ENCODE measurements around the gene PRMT1.

Gene PRMT1

GRCh38 chr19:49681830-49682229 lies 4.8 kb downstream of the PRMT1 start:
- H3K36me3 ChIP-seq (ENCODE audit: insufficient read depth, low read length): peaks cover 63% of the 10 kb centered on the region
- H3K9ac ChIP-seq (ENCODE audit: low read length): no peak overlapping the region
- no peak overlapping the region for H3K4me2 ChIP-seq (ENCODE audit: low read length)
- peaks cover 31% of the 10 kb centered on the region for H3K79me2 ChIP-seq (ENCODE audit: insufficient read depth, low read length)
- H3K9me3 ChIP-seq (ENCODE audit: low read length): no peaks in the 10 kb centered on the region
- peaks cover 30% of the 10 kb centered on the region for H3K4me1 ChIP-seq (ENCODE audit: insufficient read depth, low read length, severe bottlenecking)
- no peaks in the 10 kb centered on the region for H3K9me2 ChIP-seq (ENCODE audit: low read depth, low read length)
- H2AFZ ChIP-seq (ENCODE audit: low read length): no peak overlapping the region
- H3K27ac ChIP-seq (ENCODE audit: low read depth, low read length, poor library complexity, severe bottlenecking): no peak overlapping the region
- no peaks in the 10 kb centered on the region for H4K20me1 ChIP-seq (ENCODE audit: insufficient read depth, low read length)
- no peaks in the 10 kb centered on the region for H3F3A ChIP-seq (ENCODE audit: insufficient read depth, low read length)
- no peak overlapping the region for H3K4me3 ChIP-seq (ENCODE audit: low read depth, low read length, poor library complexity, severe bottlenecking)
- H3K27me3 ChIP-seq (ENCODE audit: insufficient read depth, low read length): no peaks in the 10 kb centered on the region
- TF ChIP-seq EZH2 (IDR thresholded peaks at IDR 0.05; ENCODE audit: borderline replicate concordance, low read length) (no peak), CTCF (IDR thresholded peaks at IDR 0.05; ENCODE audit: low read length) (no peak)

DNA sequence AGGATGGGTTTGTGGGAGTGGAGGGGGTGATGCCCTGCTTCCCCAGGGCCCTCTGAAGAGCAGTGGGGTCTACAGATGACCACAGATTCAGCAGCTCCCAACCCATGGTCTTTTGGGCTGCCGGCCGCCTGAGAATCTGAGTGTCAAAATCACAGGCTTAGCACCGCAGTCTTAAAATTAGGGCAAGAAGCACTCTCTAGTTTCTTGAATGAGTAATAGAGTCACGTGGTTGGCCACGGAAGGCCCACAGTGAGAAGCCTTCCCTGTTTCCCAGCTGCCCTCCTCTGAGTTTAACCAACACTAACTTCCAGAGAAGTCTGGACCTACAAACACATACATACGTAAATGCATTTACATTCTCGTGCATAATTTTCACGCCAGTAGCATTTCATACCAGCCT lies 5.2 kb downstream of the PRMT1 start:
- H3K4me2 ChIP-seq (ENCODE audit: low read length): no peak overlapping the region
- H3K27ac ChIP-seq (ENCODE audit: low read depth, low read length, poor library complexity, severe bottlenecking): no peak overlapping the region
- TF ChIP-seq CTCF (IDR thresholded peaks at IDR 0.05; ENCODE audit: low read length): no peak
- TF ChIP-seq EZH2 (IDR thresholded peaks at IDR 0.05; ENCODE audit: borderline replicate concordance, low read length): no peak
- H3F3A ChIP-seq (ENCODE audit: insufficient read depth, low read length): no peaks in the 10 kb centered on the region
- no peaks in the 10 kb centered on the region for H3K27me3 ChIP-seq (ENCODE audit: insufficient read depth, low read length)
- H3K9me2 ChIP-seq (ENCODE audit: low read depth, low read length): no peaks in the 10 kb centered on the region
- peaks cover 68% of the 10 kb centered on the region for H3K36me3 ChIP-seq (ENCODE audit: insufficient read depth, low read length)
- H3K4me1 ChIP-seq (ENCODE audit: insufficient read depth, low read length, severe bottlenecking): peaks cover 30% of the 10 kb centered on the region
- no peak overlapping the region for H3K4me3 ChIP-seq (ENCODE audit: low read depth, low read length, poor library complexity, severe bottlenecking)
- no peak overlapping the region for H3K9ac ChIP-seq (ENCODE audit: low read length)
- H3K9me3 ChIP-seq (ENCODE audit: low read length): no peaks in the 10 kb centered on the region
- H3K79me2 ChIP-seq (ENCODE audit: insufficient read depth, low read length): peaks cover 31% of the 10 kb centered on the region
- no peaks in the 10 kb centered on the region for H4K20me1 ChIP-seq (ENCODE audit: insufficient read depth, low read length)
- no peak overlapping the region for H2AFZ ChIP-seq (ENCODE audit: low read length)

DNA sequence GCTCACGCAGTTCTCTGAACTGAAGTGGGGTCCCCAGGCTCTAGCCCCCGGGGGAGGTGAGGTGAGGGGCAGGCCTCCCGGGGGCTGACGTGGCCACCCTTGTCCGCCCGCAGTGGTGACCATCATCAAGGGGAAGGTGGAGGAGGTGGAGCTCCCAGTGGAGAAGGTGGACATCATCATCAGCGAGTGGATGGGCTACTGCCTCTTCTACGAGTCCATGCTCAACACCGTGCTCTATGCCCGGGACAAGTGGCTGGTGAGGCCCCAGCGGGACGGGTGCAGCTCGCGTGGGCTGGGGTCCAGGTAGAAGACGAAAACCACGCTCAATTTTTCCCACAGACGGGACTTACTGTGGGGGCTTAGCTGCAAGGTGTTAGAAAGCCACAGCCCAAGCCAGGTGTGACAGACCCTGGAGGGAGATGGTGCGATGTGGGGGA lies 6.8 kb downstream of the PRMT1 start:
- H3K36me3 ChIP-seq (ENCODE audit: insufficient read depth, low read length): peaks cover 83% of the 10 kb centered on the region
- peak overlapping the region; percentile 2 for H3K27ac ChIP-seq (ENCODE audit: low read depth, low read length, poor library complexity, severe bottlenecking)
- H3K9me2 ChIP-seq (ENCODE audit: low read depth, low read length): no peaks in the 10 kb centered on the region
- H3F3A ChIP-seq (ENCODE audit: insufficient read depth, low read length): no peaks in the 10 kb centered on the region
- no peaks in the 10 kb centered on the region for H3K27me3 ChIP-seq (ENCODE audit: insufficient read depth, low read length)
- no peak overlapping the region for H3K4me3 ChIP-seq (ENCODE audit: low read depth, low read length, poor library complexity, severe bottlenecking)
- peaks cover 22% of the 10 kb centered on the region for H3K4me1 ChIP-seq (ENCODE audit: insufficient read depth, low read length, severe bottlenecking)
- no peak overlapping the region for H3K9ac ChIP-seq (ENCODE audit: low read length)
- H3K4me2 ChIP-seq (ENCODE audit: low read length): no peak overlapping the region
- H3K79me2 ChIP-seq (ENCODE audit: insufficient read depth, low read length): peaks cover 18% of the 10 kb centered on the region
- no peaks in the 10 kb centered on the region for H3K9me3 ChIP-seq (ENCODE audit: low read length)
- no peak for TF ChIP-seq CTCF (IDR thresholded peaks at IDR 0.05; ENCODE audit: low read length)
- TF ChIP-seq EZH2 (IDR thresholded peaks at IDR 0.05; ENCODE audit: borderline replicate concordance, low read length): no peak
- no peaks in the 10 kb centered on the region for H4K20me1 ChIP-seq (ENCODE audit: insufficient read depth, low read length)
- H2AFZ ChIP-seq (ENCODE audit: low read length): no peak overlapping the region

Data from OCI-LY1 (cell line).